Aorta (tissue), 5 donors: ENCODE data around the gene SLC37A2. TPM values are rescaled to one million over a fixed set of nuclear protein-coding genes. Genes with fewer than 3 reads are reported as not detected.

ENCODE experiments used
- ATAC-seq: fragments of 200-7000 bp; cut with Tn5 transposase; one replicate; pipeline ENCODE4 v1.9.1; 2022; ENCODE audit warnings: moderate library complexity; ENCODE audit not compliant: low FRiP score
- DNase-seq, 2 donors: peaks; one replicate each; pipeline ENCODE4 v3.0.0-alpha.2; 2020
- H3K27ac ChIP-seq, 2 donors: one replicate each; pipeline ENCODE4 v1.5.1; 2013; ENCODE audit warnings: low read length in 2 of 2, mild to moderate bottlenecking in 2 of 2, moderate library complexity in 2 of 2, control low read depth in 1 of 2, inconsistent platforms in 1 of 2, low read depth in 1 of 2
- H3K27me3 ChIP-seq, 2 donors: one replicate each; pipeline ENCODE4 v1.6.1; 2013; ENCODE audit warnings: control low read depth in 1 of 2, low read length in 1 of 2, mild to moderate bottlenecking in 1 of 2, moderate library complexity in 1 of 2; ENCODE audit not compliant: insufficient read depth in 2 of 2, control insufficient read depth in 1 of 2
- H3K36me3 ChIP-seq, 2 donors: one replicate each; pipeline ENCODE4 v1.6.1; 2013; ENCODE audit warnings: control low read depth in 1 of 2, low read length in 1 of 2, mild to moderate bottlenecking in 1 of 2; ENCODE audit not compliant: insufficient read depth in 2 of 2, control insufficient read depth in 1 of 2
- H3K4me1 ChIP-seq, 2 donors: one replicate each; pipeline ENCODE4 v1.6.1; 2013; ENCODE audit warnings: low read length in 2 of 2, control low read depth in 1 of 2, mild to moderate bottlenecking in 1 of 2, moderate library complexity in 1 of 2; ENCODE audit not compliant: insufficient read depth in 2 of 2, control insufficient read depth in 1 of 2
- H3K4me3 ChIP-seq, 2 donors: one replicate each; pipeline ENCODE4 v1.5.1; 2013; ENCODE audit warnings: low read length in 2 of 2, control low read depth in 1 of 2, mild to moderate bottlenecking in 1 of 2
- H3K9me3 ChIP-seq: one replicate; pipeline ENCODE4 v1.6.1; 2013; ENCODE audit warnings: mild to moderate bottlenecking, low read length; ENCODE audit not compliant: control insufficient read depth
- WGBS, 2 donors: extraction: QIAGEN DNeasy Blood & Tissue Kit; methylation state at CpG; one replicate each; pipeline ENCODE4 v1.1.7; 2013; 5-methylcytosine and 5-hydroxymethylcytosine counted together
- intact Hi-C, 2 donors: fragments of 100-400 bp; cut with DNase I; formaldehyde crosslinking; loops; one replicate each; pipeline versions ENCODE4 v1.14.2 to v1.15.0; 2022
- polyA plus RNA-seq, 2 donors: library from polyadenylated mRNA; stranded (reverse); fragments of 200-250 nt; gene quantifications; one replicate each; pipeline ENCODE4 v1.2.3, GENCODE V29; 2013
- total RNA-seq, 2 donors: library from RNA; stranded (reverse); fragmentation: NEBNext Ultra II Directional; extraction: Animal tissue kit (Norgen Biotek cat#: 25700); gene quantifications; one replicate each; pipeline ENCODE4 v1.2.1, GENCODE V29; 2021
- donor health status: healthy with polysubstance abuse.
- donor health status: Bipolar disorder and iron deficiency.
- donor health status: DM: no; HTN: no; CAD: no.
- donor health status: DM: no; HTN: no; CAD: no.
- donor health status: DM: yes; HTN: yes; CAD: no.

The SLC37A2 gene
- total and polyA plus RNA-seq, 4 donors: 0.72 to 11.8 (median 7.9) TPM

DNA sequence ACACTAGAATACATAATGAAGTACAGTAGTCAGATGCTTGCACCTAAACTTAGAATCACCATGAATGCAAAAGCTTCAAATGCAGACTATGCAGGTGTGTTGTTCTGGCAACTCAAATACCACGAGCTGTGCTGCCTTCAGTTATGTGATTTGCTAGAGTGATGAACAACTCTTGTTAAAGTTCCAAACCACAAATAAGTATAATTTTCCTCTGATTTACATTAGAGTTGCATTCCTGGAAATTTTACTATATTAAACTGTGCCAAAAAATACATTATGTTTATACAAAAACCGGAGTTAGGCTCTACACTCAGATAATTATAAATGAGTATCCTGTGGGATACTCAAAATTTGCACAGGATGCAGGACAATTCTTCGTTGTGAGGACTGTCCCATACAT, 45.4 kb downstream of the SLC37A2 start:
- Histone ChIP-seq H3K4me1 (peaks cover 0 to 3% of the 10 kb centered on the region in 2 donors), H3K36me3 (no peaks in the 10 kb centered on the region), H3K27me3 (no peaks in the 10 kb centered on the region), H3K9me3 (no peaks in the 10 kb centered on the region), H3K27ac (no peak overlapping the region), H3K4me3 (no peak overlapping the region)
- 45 to 49% methylated on average over 3 of the region's 3 CpGs for WGBS, 2 donors
- ATAC-seq (no peak), DNase-seq (no peak)
- intact Hi-C loops: no loop called here

DNA sequence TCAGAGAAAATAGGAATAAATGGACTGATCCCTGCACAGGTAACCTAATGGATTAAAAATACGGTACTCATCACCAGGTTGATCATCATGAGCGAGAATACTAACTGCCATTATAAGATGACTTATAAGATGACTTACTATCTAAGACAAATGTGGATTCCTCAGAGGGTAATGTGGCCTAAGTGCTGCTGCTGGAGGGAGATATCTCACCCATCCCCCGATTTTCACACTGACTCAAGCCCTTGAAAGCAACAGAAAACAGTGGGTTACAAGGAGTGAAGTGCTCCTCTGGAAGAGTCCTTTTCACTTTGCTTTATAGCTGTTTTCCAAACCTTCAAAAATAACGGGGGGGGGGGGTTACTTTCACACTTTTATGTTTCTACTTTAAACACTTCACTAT, 47.4 kb downstream of the SLC37A2 start:
- H3K4me3 ChIP-seq: peak overlapping the region in 1 of 2 donors; percentile 78
- intact Hi-C loops: loop anchor here (5.0 to 10.0 kb wide), 3 partner anchors 156 to 482 kb away; partner anchors contain the start of genes CCDC15 (in 1 of the 2), EI24 (in 1 of the 2) and STT3A (in 1 of the 2)
- no peaks in the 10 kb centered on the region for H3K36me3 ChIP-seq
- ATAC-seq: no peak
- no peak overlapping the region for H3K27ac ChIP-seq
- DNase-seq: no peak
- H3K27me3 ChIP-seq: no peaks in the 10 kb centered on the region
- WGBS, 2 donors: 56% methylated on average over 4 of the region's 4 CpGs
- peaks cover 0 to 3% of the 10 kb centered on the region in 2 donors for H3K4me1 ChIP-seq
- H3K9me3 ChIP-seq: no peaks in the 10 kb centered on the region

DNA sequence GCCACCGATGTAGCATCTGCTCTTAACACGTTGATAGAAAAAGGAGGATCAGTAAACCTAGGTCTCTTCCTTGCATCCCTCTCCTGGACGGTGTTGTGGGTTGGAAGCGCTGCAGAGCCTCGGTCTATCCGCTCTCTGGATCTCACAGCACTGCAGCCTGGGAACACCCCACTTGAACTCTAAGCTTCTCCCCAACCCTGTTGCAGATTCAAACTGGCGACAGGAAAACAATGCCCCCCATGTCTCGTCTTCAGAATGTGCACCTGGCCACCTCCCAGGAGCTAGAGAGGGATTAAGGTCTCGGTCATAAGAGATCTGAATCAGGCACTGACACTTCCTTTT, 47.9 kb downstream of the SLC37A2 start:
- 0 to 1% methylated on average over 9 of the region's 9 CpGs for WGBS, 2 donors
- H3K4me3 ChIP-seq: peak overlapping the region; percentile 67 to 78
- no peak for DNase-seq
- ATAC-seq: peak; percentile 35
- H3K36me3 ChIP-seq: no peaks in the 10 kb centered on the region
- no peaks in the 10 kb centered on the region for H3K27me3 ChIP-seq
- H3K27ac ChIP-seq: peak overlapping the region in 1 of 2 donors; percentile 8
- H3K4me1 ChIP-seq: peaks cover 0 to 3% of the 10 kb centered on the region in 2 donors
- intact Hi-C loops: loop anchor here (5.0 to 10.0 kb wide), 3 partner anchors 156 to 481 kb away; partner anchors contain the start of genes CCDC15 (in 1 of the 2), EI24 (in 1 of the 2) and STT3A (in 1 of the 2)
- no peaks in the 10 kb centered on the region for H3K9me3 ChIP-seq

DNA sequence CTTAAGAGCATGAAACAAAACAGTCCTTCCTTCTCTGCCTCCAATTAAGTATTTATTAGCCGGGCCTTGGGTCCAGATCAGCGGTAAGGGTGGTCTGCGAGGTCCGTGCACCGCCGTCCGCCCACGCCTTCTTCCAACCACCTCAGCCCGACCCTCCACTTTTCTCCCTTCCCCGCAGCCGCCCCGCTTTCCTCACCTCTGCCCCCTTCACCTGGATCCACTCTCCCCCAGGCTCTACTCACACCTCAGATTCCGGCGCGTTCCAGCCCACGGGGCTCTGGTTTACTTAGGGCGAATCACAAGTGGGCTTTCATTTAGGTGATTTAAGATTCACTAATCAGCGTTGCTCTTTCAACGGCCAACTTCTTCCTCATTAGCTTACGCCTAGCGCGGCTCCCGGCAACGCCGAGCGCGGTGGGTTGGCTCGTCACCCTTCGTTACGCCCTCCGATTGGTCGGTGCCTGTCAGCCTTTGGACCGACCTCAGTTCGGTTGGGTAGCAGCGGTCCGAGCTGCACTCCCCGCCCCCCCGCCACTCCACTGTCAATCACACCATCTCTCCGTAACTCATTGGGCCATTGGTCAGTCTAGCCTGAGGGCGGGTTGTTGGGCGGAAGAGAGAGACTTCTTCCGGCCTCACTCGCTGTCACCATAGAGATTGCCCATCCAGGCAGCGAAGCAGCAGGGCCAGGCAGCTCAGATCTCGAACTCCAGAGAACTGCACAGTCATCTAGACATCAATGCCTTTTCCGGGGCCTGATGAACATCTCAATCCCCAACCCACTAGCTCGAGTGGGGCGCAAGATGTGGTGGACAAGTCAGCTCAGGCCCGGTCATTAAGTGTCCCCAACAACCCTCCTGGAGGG, 48.5 kb downstream of the SLC37A2 start, which contains the start of gene TMEM218:
Gene TMEM218, minus strand, starts transcription at position 284 of the 865 bp plus-strand sequence. CDS start 9,385 bp downstream, outside the sequence.
- Histone ChIP-seq H3K4me3 (peak within 1 kb of the TSS; percentile 67 to 78), H3K9me3 (no peaks in the 10 kb centered on the region), H3K27me3 (no peaks in the 10 kb centered on the region), H3K36me3 (no peaks in the 10 kb centered on the region), H3K27ac (peak within 1 kb of the TSS in 1 of 2 donors; percentile 53), H3K4me1 (peaks cover 0 to 3% of the 10 kb centered on the region in 2 donors)
- intact Hi-C loops: loop anchor here (5.0 to 10.0 kb wide), 3 partner anchors 157 to 481 kb away; partner anchors contain the start of genes CCDC15 (in 1 of the 2), EI24 (in 1 of the 2) and STT3A (in 1 of the 2)
- 5 to 6% methylated on average over 49 of the region's 49 CpGs for WGBS, 2 donors
- ATAC-seq (peak; percentile 100), DNase-seq (peak; percentile 100)

DNA sequence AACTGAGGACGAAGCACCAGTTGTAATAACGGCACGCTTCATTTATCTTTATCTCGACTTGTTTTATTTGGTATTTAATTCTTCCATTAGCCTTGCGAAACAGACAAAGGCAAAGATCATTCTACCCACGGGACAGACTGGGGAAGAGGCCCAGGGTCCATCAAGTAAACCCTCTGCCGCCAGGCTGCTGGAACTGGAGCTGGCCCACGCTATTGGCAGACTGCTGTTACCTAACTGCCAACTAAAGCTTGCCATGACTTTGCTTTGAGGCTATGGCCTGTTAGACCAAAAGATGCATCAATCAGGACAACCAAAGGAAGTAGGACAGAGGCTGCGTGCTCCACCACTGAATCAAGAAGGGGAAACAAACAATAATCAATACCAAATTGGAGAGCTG, 49.1 kb downstream of the SLC37A2 start:
- intact Hi-C loops: loop anchor here (5.0 to 10.0 kb wide), 3 partner anchors 157 to 480 kb away; partner anchors contain the start of genes CCDC15 (in 1 of the 2), EI24 (in 1 of the 2) and STT3A (in 1 of the 2)
- no peaks in the 10 kb centered on the region for H3K9me3 ChIP-seq
- no peak for ATAC-seq
- H3K4me1 ChIP-seq: peaks cover 0 to 3% of the 10 kb centered on the region in 2 donors
- WGBS, 2 donors: 76 to 80% methylated on average over 9 of the region's 9 CpGs
- H3K36me3 ChIP-seq: no peaks in the 10 kb centered on the region
- DNase-seq: no peak
- no peak overlapping the region for H3K4me3 ChIP-seq
- no peak overlapping the region for H3K27ac ChIP-seq
- H3K27me3 ChIP-seq: no peaks in the 10 kb centered on the region

DNA sequence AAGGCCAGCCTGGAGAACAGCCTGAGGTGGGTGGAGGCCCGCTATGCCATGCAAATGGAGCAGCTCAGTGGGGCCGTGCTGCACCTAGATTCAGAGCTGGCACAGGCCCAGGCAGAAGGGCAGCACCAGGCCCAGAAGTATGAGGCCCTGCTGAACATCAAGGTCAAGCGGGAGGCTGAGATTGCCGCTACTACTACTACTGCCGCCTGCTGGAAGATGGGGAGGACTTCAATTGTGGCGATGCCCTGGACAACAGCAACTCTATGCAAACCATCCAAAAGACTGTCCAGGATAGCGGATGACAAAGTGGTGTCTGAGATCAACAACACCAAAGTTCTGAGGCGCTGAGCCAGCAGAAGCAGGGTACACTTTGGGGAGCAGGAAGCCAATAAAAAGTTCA, 51.4 kb downstream of the SLC37A2 start:
- DNase-seq (no peak), ATAC-seq (no peak)
- intact Hi-C loops: loop anchor here (5.0 to 10.0 kb wide), 3 partner anchors 160 to 478 kb away; partner anchors contain the start of genes CCDC15 (in 1 of the 2), EI24 (in 1 of the 2) and STT3A (in 1 of the 2)
- no peaks in the 10 kb centered on the region for H3K36me3 ChIP-seq
- no peak overlapping the region for H3K4me3 ChIP-seq
- WGBS, 2 donors: 59 to 66% methylated on average over 8 of the region's 8 CpGs
- no peak overlapping the region for H3K27ac ChIP-seq
- peaks cover 0 to 3% of the 10 kb centered on the region in 2 donors for H3K4me1 ChIP-seq
- H3K9me3 ChIP-seq: no peaks in the 10 kb centered on the region
- no peaks in the 10 kb centered on the region for H3K27me3 ChIP-seq

DNA sequence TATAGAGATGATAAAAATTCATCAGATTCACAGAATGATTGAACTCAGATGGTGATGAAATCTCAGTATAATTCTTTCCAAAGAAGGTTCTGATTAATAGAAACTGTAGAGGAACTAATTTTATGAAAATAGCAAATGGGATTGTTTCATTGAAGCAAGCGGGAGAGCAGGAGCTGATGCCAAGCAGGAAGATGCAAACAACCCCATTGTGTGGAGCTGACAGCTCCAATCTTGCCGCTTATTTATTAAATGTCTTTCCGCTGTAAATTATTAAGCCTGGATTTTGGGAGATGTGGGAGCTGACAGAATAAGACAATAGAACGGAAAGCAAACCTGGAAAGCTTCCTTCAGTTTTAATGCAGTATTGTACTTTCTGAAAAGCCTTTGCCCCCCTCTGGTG, 54.3 kb downstream of the SLC37A2 start:
- H3K27me3 ChIP-seq: no peaks in the 10 kb centered on the region
- H3K4me1 ChIP-seq: no peaks in the 10 kb centered on the region
- H3K27ac ChIP-seq: no peak overlapping the region
- WGBS, 2 donors: 73 to 81% methylated on average over 4 of the region's 4 CpGs
- H3K36me3 ChIP-seq: no peaks in the 10 kb centered on the region
- no peak overlapping the region for H3K4me3 ChIP-seq
- DNase-seq (no peak), ATAC-seq (no peak)
- H3K9me3 ChIP-seq: no peaks in the 10 kb centered on the region
- intact Hi-C loops: loop anchor here in 1 of 2 donors (10.0 kb wide), 1 partner anchor 163 kb away; the partner anchor contains the start of gene CCDC15

DNA sequence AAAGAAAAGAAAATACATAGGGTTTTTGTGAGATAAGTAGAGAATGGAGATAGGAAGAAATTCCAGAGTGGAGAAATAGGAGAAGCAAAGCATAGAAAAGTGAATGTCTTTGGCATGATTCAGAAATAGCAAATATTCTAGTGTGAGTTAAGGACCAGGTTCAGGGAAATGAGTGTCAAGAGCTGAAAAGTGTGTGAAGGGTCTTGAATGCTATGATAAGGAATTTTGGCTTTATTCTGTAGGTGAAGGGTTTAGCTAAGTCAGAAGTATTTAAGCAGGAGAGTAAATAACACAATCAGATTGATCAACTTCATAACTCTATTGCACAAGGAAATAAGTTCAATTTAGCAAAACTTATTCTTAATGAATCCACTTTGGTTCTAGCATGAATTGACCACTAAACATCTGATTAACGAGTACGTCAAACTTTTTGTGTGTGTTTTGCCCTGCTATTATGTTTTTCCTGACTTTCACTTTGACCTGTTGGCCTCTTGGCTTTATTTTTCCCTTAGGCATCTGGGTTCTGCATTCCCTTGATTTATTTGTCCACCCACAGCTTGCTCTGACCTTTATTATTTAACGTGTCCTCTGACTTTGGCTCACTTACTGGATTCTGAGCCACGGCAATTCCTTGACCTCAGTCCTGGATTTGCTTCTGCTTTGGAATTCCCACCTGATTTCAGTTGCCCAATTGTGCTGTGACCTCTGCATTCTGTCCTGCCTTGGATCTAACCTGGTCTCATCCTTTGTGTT, 60.3 kb downstream of the SLC37A2 start:
- DNase-seq (no peak), ATAC-seq (no peak)
- 67 to 71% methylated on average over 4 of the region's 4 CpGs for WGBS, 2 donors
- no peak overlapping the region for H3K4me3 ChIP-seq
- no peaks in the 10 kb centered on the region for H3K27me3 ChIP-seq
- H3K27ac ChIP-seq: no peak overlapping the region
- H3K9me3 ChIP-seq: no peaks in the 10 kb centered on the region
- H3K36me3 ChIP-seq: no peaks in the 10 kb centered on the region
- intact Hi-C loops: loop anchor here in 1 of 2 donors (5.0 kb wide), 1 partner anchor 39 kb away; the partner anchor contains the start of gene PKNOX2
- no peaks in the 10 kb centered on the region for H3K4me1 ChIP-seq
